T-helper 2 cell (primary cell): ENCODE measurements around the gene STX3.
"Not testable (repeated sequence)": the region's sequence is repeated elsewhere in the genome, so short reads cannot be mapped to it uniquely, and the experiment has no call there.

Experiments used
- DNase-seq, 5 experiments: peaks; one replicate each; pipeline versions ENCODE4 v3.0.0 to v3.0.0-alpha.2; 2012 to 2022

The STX3 gene

DNA sequence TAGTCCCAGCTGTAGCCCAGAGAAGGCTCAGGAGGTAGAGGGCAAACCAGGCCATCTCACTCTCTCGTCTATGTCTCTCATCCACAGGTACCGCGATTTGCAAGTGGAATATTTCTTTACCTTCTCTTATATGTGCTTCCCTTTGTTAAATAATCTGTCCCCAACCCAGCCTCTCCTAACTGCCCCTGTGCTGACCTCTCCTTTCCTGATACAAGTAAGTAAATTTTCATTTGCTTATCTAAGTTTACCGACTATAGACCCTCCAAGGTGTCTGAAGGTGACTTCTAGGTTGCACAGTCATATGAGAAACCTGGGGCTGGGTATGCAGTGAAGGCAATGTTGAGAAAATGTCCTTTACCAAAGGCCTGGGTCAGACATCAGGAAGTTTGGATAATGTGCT lies 90.2 kb downstream of the STX3 start, which contains the start of gene CBLIF:
Gene CBLIF (minus strand): TSS at position 101 of the 400 bp plus-strand sequence. CDS start 46 bp downstream, at position 55.
- no peak for DNase-seq

DNA sequence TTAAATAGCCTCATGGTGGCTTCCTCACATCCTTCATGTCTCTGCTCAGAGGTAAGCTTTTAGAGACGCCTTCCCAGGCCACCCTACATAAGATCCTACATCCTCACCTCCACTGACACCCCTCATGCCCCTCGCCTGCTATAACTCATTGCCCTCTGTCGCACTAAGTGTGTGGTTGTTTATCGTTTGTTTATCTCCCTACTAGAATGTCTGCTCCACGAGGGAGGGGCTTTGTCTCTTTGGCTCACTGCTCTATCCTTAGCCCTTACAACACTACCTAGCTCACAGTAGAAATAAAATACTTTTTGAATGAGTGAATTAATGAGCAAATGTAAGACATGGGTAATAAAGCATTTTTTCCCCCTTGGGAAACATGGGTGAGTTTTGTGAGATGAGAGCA lies 91.4 kb downstream of the STX3 start:
- no peak for DNase-seq

DNA sequence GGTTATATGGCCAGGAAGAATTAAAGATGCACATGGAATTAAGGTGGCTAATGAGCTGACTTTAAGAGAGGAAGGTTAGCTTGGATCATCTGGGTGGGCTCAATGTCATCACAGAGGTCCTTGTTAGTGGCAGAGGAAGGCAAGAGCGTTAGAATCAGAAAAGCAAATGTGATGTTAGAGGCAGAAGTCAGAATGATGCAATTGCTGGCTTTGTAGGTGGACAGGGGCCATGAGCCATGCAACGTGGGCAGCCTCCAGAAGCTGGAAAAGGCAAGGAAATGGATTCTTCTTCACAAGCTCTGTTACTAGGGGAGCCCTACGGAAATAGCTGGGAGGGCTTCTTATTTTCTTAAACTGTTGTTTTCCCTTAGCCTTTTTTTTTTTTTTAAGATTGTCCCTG lies 92.5 kb downstream of the STX3 start:
- DNase-seq = no peak

DNA sequence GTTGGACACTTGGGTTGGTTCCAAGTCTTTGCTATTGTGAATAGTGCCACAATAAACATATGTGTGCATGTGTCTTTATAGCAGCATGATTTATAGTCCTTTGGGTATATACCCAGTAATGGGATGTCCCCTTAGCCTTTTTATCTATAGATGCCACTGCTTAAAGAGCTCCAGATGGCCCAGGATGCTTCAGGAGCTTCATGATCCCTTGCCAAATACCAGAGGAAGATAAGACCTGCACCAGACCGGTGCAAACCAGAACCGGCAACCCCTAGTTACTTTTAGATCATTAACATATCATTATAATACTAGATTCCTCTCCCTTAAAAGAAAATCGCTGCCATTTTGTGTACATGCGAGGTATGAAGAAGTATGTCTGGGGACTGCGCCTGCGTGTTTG lies 93.3 kb downstream of the STX3 start:
- not testable (repeated sequence) for DNase-seq

DNA sequence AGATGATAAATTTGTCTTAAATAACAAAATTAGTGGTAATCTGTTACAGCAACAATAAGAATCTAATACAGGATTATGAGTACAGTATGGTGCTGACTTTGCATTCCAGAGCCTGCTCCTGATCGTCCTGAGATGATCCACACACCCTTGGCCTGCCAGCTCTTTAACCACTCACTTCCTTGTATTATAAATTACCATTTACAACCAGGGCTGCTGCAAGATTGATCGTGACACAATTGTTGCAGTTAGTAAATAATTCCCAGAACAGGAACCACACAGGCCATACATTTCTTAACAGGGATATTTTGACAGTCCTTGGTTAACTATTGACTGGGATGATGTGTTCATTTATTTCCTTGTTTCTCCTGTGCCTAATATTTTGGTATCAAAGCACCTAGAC lies 94.0 kb downstream of the STX3 start:
- DNase-seq = no peak

DNA sequence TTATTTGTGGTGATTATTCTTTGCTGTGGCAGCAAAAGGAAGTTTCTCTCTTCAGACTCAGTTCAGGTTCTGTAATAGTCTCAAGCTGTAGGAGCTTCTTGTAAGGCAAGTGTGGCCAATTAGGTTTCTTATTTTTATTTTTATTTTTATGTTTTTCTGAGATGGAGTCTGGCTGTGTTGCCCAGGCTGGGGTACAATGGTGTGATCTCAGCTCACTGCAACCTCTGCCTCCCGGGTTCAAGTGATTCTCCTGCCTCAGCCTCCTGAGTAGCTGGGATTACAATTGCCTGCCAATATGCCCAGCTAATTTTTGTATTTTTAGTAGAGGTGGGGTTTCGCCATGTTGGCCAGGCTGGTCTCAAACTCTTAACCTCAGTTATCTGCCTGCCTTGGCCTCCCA lies 94.4 kb downstream of the STX3 start:
- not testable (repeated sequence) for DNase-seq

DNA sequence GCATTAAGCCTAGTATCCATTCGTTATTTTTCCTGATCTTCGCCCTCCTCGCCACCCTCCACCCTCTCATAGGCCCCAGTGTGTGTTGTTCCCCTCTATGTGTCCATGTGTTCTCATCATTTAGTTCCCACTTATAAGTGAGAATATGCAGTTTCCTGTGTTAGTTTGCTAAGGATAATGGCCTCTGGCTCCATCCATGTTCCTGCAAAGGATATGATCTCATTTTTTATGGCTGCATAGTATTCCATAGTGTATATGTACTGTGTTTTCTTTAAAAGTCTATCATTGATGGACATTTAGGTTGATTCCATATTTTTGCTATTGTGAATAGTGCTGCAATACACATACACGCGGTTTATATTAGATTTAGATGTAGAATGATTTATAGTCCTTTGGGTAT lies 96.2 kb downstream of the STX3 start:
- DNase-seq = not testable (repeated sequence)

DNA sequence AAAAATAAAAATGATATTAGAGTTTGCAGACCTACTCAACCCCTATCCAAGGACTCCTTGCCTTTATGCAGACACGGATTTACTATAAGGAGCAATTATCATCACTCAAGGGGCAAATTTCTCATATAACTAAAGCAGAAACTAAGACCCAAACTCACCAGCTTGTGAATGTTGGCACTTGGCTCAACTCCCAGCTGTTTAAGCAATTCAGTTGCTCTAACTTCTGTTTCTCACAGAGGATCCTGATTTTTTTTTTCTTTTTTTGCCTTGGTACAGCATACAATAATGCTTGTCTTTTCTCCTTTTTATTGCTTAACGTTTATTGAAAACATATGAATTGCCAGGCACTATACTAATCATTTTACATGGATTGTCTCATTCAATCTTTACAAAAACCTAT lies 99.7 kb downstream of the STX3 start:
- no peak for DNase-seq
